Tibial artery (tissue), 4 donors: ENCODE results near the gene TRPM4.

Experiments used
- DNase-seq, 2 donors: peaks; one replicate each; pipeline ENCODE4 v3.0.0-alpha.2; 2019
- H3K27ac ChIP-seq, 2 donors: fragments of 200-600 bp; sonication (generic) in 1 of 2; 1 replicate in 1 of 2; 2 replicates in 1 of 2; pipeline ENCODE4 v1.5.1; 2018 to 2019; ENCODE audit warnings: mild to moderate bottlenecking in 1 of 2
- H3K27me3 ChIP-seq, 2 donors: fragments of 200-600 bp; sonication (generic) in 1 of 2; one replicate each; pipeline versions ENCODE4 v1.5.1 to v1.6.0; 2016 to 2019
- H3K36me3 ChIP-seq, 3 donors: fragments of 200-600 bp; sonication (generic) in 2 of 3; one replicate each; pipeline ENCODE4 v1.5.1; 2016 to 2019; ENCODE audit warnings: mild to moderate bottlenecking in 2 of 3
- H3K4me1 ChIP-seq, 4 donors: fragments of 200-600 bp; sonication (generic) in 2 of 4; 1 replicate in 3 of 4; 2 replicates in 1 of 4; pipeline ENCODE4 v1.5.1; 2016 to 2019
- H3K4me3 ChIP-seq, 2 donors: fragments of 200-600 bp; sonication (generic) in 1 of 2; 1 replicate in 1 of 2; 2 replicates in 1 of 2; pipeline ENCODE4 v1.5.1; 2018 to 2019; ENCODE audit warnings: mild to moderate bottlenecking in 2 of 2
- H3K9me3 ChIP-seq, 3 donors: fragments of 200-600 bp; sonication (generic) in 1 of 3; one replicate each; pipeline ENCODE4 v1.5.1; 2016 to 2019
- intact Hi-C: fragments of 100-400 bp; cut with DNase I; formaldehyde crosslinking; loops from one replicate; pipeline ENCODE4 v1.15.0; 2023; ENCODE audit warnings: low total_unique reads
- TF ChIP-seq, protein P1 (sequence below), 2 experiments: fragments of 200-600 bp in 1 of 2; fragments of 450-650 bp in 1 of 2; IDR thresholded peaks; one replicate each; pipeline ENCODE4 v1.5.1; 2017 to 2019; ENCODE audit warnings: antibody characterized with exemption in 2 of 2, mild to moderate bottlenecking in 1 of 2, moderate library complexity in 1 of 2

The TRPM4 gene

DNA sequence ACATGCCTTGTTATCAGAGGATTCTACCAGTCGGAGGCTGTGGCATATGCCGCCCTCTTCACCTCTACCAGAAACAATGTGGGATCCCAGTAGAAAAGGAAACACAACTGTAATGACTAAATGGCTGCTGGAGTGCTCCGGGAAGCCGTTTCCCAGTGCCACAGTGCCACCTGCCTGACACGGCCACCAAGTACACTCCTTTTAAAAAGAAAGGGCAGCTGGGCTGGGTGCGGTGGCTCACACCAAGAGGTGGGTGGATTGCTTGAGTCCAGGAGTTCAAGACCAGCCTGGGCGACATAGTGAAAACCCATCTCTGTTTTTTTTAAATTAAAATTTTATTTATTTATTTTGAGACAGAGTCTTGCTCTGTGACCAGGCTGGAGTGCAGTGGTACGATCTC is 67.3 kb downstream of the TRPM4 start:
- no peaks in the 10 kb centered on the region for H3K4me1 ChIP-seq
- no peak for DNase-seq
- TF ChIP-seq, protein P1, sequence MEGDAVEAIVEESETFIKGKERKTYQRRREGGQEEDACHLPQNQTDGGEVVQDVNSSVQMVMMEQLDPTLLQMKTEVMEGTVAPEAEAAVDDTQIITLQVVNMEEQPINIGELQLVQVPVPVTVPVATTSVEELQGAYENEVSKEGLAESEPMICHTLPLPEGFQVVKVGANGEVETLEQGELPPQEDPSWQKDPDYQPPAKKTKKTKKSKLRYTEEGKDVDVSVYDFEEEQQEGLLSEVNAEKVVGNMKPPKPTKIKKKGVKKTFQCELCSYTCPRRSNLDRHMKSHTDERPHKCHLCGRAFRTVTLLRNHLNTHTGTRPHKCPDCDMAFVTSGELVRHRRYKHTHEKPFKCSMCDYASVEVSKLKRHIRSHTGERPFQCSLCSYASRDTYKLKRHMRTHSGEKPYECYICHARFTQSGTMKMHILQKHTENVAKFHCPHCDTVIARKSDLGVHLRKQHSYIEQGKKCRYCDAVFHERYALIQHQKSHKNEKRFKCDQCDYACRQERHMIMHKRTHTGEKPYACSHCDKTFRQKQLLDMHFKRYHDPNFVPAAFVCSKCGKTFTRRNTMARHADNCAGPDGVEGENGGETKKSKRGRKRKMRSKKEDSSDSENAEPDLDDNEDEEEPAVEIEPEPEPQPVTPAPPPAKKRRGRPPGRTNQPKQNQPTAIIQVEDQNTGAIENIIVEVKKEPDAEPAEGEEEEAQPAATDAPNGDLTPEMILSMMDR (IDR thresholded peaks at IDR 0.05): no peak
- no peaks in the 10 kb centered on the region for H3K36me3 ChIP-seq
- no peaks in the 10 kb centered on the region for H3K27me3 ChIP-seq
- intact Hi-C loops: no loop called here
- no peak overlapping the region for H3K4me3 ChIP-seq
- no peaks in the 10 kb centered on the region for H3K9me3 ChIP-seq
- H3K27ac ChIP-seq: no peak overlapping the region

DNA sequence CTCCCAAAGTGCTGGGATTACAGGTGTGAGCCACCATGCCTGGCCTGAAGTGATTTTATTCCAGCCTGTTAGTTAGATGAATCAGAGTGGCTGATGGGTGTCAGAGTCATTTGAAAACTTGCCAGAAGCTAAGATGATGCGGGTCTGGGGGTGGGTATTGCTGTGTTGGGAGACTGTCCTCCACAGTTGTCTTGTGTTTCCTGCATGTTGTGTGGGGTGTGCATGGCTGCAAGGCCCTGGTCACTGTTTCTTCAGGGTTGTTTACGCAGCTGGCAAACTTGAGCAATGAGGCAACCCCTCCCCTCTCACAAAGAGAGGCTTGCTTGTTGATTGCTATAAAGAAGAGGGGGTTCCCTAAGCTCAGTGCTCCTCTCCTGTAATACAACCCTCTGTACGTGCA is 71.8 kb downstream of the TRPM4 start:
- intact Hi-C loops: no loop called here

DNA sequence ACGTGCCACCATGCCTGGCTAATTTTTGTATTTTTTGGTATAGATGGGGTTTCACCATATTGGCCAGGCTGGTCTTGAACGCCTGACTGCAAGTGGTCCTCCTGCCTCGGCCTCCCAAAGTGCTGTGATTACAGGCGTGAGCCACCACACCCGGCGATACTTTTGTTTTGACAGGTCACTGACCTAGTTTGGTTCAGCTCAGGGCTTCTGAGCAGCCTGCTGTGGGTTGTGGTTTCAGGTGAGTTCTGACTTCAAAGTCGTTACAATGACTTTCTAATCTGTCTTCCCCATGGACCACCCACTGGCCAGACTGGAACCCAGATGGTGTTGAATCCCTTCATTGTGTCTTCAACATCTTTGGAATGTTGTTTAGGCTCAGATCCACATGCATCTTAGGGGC is 73.8 kb downstream of the TRPM4 start:
- Histone ChIP-seq H3K9me3 (no peaks in the 10 kb centered on the region), H3K4me1 (no peaks in the 10 kb centered on the region), H3K27me3 (no peaks in the 10 kb centered on the region), H3K36me3 (no peaks in the 10 kb centered on the region), H3K4me3 (no peak overlapping the region), H3K27ac (no peak overlapping the region)
- intact Hi-C loops: no loop called here
- DNase-seq: no peak
- TF ChIP-seq, protein P1 (IDR thresholded peaks at IDR 0.05): no peak

More for the DNA sequence above, 71.8 kb downstream of the TRPM4 start:
- Histone ChIP-seq H3K4me3 (no peak overlapping the region), H3K36me3 (no peaks in the 10 kb centered on the region), H3K27me3 (no peaks in the 10 kb centered on the region), H3K27ac (no peak overlapping the region), H3K9me3 (no peaks in the 10 kb centered on the region), H3K4me1 (no peaks in the 10 kb centered on the region)
- TF ChIP-seq, protein P1 (IDR thresholded peaks at IDR 0.05): no peak
- no peak for DNase-seq

DNA sequence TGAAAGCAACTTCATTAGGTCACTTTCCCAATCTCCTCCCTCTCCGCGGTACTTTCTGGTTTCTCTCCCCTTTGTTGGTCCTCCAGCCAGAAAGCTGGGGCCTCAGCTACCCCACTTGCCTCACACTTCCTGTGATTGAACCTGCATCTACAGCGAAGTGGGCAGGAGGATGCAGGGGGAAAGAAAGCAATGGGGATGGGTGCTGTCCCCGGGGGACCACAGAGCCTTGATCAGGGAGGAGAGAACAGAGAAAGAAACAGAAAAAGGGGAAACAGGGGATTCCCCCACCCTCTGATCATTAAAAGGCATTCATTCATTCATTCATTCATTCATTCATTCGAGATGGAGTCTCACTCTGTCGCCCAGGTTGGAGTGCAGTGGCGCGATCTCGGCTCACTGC is 74.2 kb downstream of the TRPM4 start:
- H3K4me3 ChIP-seq: no peak overlapping the region
- H3K9me3 ChIP-seq: no peaks in the 10 kb centered on the region
- intact Hi-C loops: no loop called here
- DNase-seq: no peak
- H3K4me1 ChIP-seq: no peaks in the 10 kb centered on the region
- H3K36me3 ChIP-seq: no peaks in the 10 kb centered on the region
- TF ChIP-seq, protein P1 (IDR thresholded peaks at IDR 0.05): no peak
- no peak overlapping the region for H3K27ac ChIP-seq
- no peaks in the 10 kb centered on the region for H3K27me3 ChIP-seq

DNA sequence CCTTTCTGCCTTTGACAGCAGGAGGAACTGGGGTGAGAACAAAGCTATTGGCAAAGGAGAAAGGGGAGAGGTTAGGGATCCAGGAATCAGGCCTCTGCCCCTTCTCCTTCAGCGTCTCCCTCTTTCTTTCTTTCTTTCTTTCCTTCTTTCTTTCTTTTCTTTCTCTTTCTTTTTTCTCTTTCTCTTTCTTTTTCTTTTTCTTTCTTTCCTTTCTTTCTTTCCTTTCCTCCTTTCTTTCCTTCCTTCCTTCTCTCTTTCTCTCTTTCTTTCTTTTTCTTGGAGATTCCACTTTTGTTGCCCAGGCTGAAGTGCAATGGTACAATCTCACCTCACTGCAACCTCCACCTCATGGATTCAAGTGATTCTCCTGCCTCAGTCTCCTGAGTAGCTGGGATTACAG is 75.6 kb downstream of the TRPM4 start:
- Histone ChIP-seq H3K9me3 (no peaks in the 10 kb centered on the region), H3K4me3 (no peak overlapping the region), H3K27me3 (no peaks in the 10 kb centered on the region), H3K4me1 (no peaks in the 10 kb centered on the region), H3K36me3 (no peaks in the 10 kb centered on the region), H3K27ac (no peak overlapping the region)
- DNase-seq: no peak
- intact Hi-C loops: no loop called here
- TF ChIP-seq, protein P1 (IDR thresholded peaks at IDR 0.05): no peak

DNA sequence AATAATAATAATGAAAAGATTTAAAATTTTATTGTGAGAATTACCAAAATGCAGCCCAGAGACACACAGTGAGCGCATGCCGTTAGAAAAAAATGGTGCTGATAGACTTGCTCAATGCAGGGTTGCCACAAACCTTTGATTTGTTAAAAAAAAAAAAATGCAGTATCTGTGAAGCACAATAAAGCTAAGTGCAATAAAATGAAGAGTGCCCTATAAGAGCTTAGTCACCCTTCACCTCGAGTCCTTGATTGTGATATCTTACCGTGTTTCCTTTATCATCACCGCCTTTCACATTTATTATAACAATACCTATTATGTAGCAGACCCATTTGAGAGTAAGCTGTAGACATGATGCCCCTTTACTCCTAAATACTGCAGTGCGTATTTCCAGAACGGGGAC is 84.2 kb downstream of the TRPM4 start:
- intact Hi-C loops: no loop called here
- Histone ChIP-seq H3K4me3 (no peak overlapping the region), H3K27ac (no peak overlapping the region), H3K36me3 (peaks cover 0 to 5% (median 0%) of the 10 kb centered on the region in 3 donors), H3K4me1 (no peaks in the 10 kb centered on the region), H3K9me3 (no peaks in the 10 kb centered on the region), H3K27me3 (no peaks in the 10 kb centered on the region)
- TF ChIP-seq, protein P1 (IDR thresholded peaks at IDR 0.05): no peak
- no peak for DNase-seq
